Measurements from ENCODE around the gene GXYLT2. TPM values are rescaled to one million over a fixed set of nuclear protein-coding genes. Genes with fewer than 3 reads are reported as not detected.

The GXYLT2 gene, protein sequence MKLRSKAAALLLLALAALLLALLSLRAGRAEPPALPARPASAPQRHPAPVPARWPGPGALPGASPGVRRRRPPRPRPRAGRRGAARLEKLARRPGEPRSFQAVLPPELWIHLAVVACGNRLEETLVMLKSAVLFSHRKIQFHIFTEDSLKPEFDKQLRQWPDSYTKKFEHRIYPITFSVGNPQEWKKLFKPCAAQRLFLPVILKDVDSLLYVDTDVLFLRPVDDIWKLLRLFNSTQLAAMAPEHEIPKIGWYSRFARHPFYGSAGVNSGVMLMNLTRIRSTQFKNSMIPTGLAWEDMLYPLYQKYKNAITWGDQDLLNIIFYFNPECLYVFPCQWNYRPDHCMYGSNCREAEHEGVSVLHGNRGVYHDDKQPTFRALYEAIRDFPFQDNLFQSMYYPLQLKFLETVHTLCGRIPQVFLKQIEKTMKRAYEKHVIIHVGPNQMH
- total RNA-seq = not detected

DNA sequence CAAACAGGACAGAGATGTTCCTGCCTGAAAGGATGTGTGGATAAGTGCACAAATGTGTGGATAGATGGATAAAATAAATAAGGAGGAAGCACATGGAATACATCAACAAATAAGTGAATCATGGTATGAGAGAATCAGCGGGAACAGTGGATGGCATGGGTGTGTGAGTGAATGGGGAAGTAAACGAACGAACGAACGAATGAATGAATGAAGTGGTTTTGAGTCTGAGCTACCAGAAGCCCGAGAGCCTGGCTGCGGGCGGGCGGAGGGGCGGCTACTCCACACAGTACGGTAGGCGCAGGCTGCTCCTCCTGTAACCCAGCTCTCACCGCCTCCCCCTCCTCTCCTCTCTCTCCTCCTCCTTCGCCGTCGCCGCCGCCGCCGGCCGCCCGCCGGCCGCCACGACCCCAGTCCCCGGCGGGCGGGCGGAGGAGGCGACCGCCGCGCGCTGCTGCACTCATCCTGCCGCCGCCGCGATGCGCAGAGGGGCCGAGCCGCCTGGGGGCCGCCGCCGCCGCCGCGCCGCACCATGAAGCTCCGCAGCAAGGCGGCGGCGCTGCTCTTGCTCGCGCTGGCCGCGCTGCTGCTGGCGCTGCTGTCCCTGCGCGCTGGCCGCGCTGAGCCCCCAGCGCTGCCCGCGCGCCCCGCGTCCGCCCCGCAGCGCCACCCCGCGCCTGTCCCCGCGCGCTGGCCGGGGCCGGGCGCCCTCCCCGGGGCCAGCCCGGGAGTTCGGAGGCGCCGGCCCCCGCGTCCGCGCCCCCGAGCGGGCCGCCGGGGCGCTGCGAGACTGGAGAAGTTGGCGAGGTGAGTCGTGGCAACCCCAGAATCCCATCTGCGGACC lies at the start of gene GXYLT2:
GXYLT2 (plus strand) TSS at position 342 of the 841 bp plus-strand sequence; CDS start at position 530, 188 bp downstream.
- peaks cover 22% of the 10 kb centered on the region for H3K4me1 Mint-ChIP-seq (ENCODE audit: low read depth)
- no peak within 1 kb of the TSS for H3K27ac Mint-ChIP-seq
- peaks cover 80% of the 10 kb centered on the region for H3K27me3 Mint-ChIP-seq (ENCODE audit: low read depth)
- H3K36me3 Mint-ChIP-seq (ENCODE audit: low read depth) = no peaks in the 10 kb centered on the region
- DNase-seq = peak; percentile 38
- CTCF ChIA-PET = interaction anchor here (0.6 to 1.9 kb wide), 5 partner anchors 8 to 1269 kb away, joined by 3 to 10 read pairs (median 4); no protein-coding TSS in a partner anchor
- peak within 1 kb of the TSS; percentile 80 for H3K4me3 Mint-ChIP-seq
- intact Hi-C loops (cut with micrococcal nuclease) = loop anchor here (1.0 kb wide), 1 partner anchor 40 kb away; the partner anchor contains the start of gene SHQ1
- H3K9me3 Mint-ChIP-seq = peaks cover 4% of the 10 kb centered on the region

DNA sequence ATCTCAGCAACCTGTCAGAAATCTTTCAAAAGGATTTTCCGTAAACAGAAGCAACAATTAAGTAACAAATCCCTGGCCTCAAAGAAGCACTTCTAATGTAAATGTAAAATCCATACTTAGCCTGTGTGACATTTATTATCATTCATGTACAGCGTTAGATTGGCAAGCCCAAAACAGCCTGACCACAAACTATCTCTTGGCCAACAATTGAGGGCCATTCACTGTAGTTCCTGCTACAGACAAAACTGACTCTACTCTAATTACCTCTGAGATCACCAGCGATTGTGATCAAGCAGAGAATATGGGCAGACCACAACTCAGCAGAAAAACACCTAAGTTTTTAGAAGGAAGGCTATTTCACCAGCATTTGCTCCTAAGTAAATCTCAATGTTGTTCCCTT lies 48.8 kb upstream of the GXYLT2 start:
- CTCF ChIA-PET = no interaction called here
- Mint-ChIP-seq H3K4me3 (no peak overlapping the region), H3K27me3 (ENCODE audit: low read depth) (no peaks in the 10 kb centered on the region)

DNA sequence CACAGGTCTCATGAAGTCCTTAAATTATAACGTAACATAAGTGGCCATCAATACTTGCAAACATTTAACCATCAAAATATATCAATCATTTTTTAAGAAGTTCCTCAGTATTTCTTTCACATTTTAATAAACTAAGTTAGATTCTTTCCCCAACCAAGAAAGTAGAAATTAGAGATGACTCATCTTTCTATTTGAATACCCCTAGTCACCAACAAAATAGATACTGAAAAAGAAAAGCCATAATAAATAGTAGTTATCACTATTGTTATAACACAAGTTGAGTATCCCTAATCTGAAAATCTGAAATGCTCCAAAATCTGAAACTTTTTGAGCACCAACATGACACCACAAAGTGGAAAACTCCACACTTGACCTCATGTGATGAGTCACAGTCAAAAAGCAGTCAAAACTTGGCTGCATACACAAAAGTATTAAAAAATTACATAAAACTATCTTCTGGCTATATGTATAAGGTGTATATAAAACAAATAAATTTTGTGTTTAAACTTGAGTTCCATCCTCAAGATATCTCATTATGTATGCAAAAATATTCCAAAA lies 43.3 kb upstream of the GXYLT2 start:
- peaks cover 24% of the 10 kb centered on the region for H3K36me3 Mint-ChIP-seq (ENCODE audit: low read depth)
- intact Hi-C loops (cut with micrococcal nuclease) = loop anchor here (1.0 kb wide), 2 partner anchors 23 to 43 kb away; no protein-coding TSS in a partner anchor
- no peaks in the 10 kb centered on the region for H3K9me3 Mint-ChIP-seq
- H3K27me3 Mint-ChIP-seq (ENCODE audit: low read depth) = no peaks in the 10 kb centered on the region
- peak; percentile 39 for DNase-seq
- CTCF ChIA-PET = no interaction called here
- no peak overlapping the region for H3K4me3 Mint-ChIP-seq
- peaks cover 45% of the 10 kb centered on the region for H3K4me1 Mint-ChIP-seq (ENCODE audit: low read depth)
- no peak overlapping the region for H3K27ac Mint-ChIP-seq

More for the DNA sequence above, 48.8 kb upstream of the GXYLT2 start:
- no peak for DNase-seq
- Mint-ChIP-seq H3K9me3 (no peaks in the 10 kb centered on the region), H3K36me3 (ENCODE audit: low read depth) (peaks cover 35% of the 10 kb centered on the region), H3K27ac (no peak overlapping the region), H3K4me1 (ENCODE audit: low read depth) (peaks cover 7% of the 10 kb centered on the region)
- intact Hi-C loops (cut with micrococcal nuclease) = no loop called here

DNA sequence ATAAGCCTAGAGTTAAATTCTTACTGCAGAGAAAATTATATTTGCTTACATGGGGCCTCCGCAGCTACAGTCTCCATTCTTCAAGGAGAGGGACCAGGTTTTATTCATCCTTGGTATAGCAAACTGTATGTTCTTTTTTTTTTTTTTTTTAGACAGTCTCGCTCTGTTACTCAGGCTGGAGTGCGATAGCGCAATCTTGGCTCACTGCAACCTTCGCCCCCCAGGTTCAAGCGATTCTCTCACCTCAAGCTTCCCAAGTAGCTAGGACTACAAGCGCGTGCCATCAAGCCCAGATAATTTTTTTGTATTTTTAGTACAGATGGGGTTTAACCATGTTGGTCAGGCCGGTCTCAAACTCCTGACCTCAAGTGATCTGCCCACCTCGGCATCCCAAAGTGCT lies 41.7 kb upstream of the GXYLT2 start:
- Mint-ChIP-seq H3K4me1 (ENCODE audit: low read depth) (peaks cover 47% of the 10 kb centered on the region), H3K36me3 (ENCODE audit: low read depth) (peaks cover 18% of the 10 kb centered on the region), H3K27me3 (ENCODE audit: low read depth) (no peaks in the 10 kb centered on the region), H3K9me3 (no peaks in the 10 kb centered on the region), H3K27ac (no peak overlapping the region), H3K4me3 (no peak overlapping the region)
- intact Hi-C loops (cut with micrococcal nuclease) = no loop called here
- CTCF ChIA-PET = interaction anchor here (0.9 kb wide), 1 partner anchor 23 kb away, joined by 3 read pairs; no protein-coding TSS in a partner anchor
- no peak for DNase-seq

DNA sequence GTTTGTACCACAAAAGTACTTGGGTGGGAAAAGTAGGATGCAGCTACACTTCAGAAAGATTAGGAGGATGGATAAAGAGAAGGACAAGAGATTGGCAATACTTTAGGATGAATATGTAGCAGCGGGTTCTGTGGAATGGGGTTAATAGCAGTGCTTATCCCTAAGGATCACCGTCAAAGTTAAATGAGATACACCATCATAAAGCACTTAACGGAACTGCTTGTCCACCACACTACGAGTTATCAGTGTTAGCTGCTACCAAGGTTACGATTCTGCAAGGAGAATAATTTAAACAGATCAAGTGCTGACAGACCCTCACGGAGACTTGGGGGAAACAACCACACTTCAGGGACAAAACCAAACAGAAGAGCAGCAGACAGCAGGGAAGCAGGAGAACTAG lies 40.6 kb upstream of the GXYLT2 start:
- Mint-ChIP-seq H3K27ac (no peak overlapping the region), H3K36me3 (ENCODE audit: low read depth) (peaks cover 8% of the 10 kb centered on the region)

DNA sequence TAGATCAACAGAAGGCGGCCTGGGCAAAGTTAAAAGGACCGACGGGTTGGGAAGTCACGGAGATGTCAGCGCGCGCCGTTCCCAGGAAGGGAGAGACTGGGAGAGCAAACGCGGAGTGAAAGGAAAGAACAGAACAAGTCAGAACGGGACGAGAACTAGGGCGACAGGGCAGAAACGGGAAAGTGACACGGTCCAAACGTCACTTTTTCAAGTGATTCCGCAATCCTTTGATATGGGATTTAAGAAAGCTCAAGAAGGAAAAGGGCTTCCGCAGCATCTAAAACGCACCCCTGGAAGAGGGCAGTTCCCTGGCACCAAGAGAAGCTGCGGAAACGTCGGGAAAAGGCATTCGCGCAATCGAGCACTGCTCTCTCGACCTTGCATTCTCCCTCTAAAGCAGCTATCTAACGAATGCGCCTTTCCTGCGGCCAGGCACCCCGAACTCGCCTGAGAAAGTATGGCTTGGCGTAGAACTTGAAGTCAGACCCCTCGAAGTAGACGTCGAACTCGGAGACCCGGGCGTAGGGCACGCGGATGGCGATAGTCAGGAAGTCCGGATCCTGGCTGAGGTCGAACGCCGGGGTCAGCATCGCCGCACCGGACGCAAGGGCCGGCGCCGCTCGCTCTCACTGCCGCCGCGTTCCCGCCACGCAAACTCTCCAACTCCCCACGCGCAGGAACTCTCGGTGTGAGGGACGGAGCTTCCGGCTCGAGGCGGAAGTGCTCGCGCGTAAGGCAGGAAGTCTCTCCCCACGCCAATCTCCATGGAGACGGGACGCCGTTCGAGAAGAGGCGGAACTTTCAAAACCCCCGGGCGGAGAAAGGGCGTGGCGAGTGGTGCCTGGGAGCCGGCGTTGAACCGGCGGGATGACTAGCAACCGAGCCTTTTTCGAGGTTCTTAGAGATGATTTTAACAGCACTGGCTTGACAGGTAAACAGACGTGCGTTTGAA lies 39.8 kb upstream of the GXYLT2 start, which contains the start of gene SHQ1:
SHQ1 (minus strand) TSS at position 695 of the 952 bp plus-strand sequence; CDS start at position 590, 105 bp downstream.
- peak within 1 kb of the TSS; percentile 97 for H3K4me3 Mint-ChIP-seq
- peak; percentile 98 for DNase-seq
- H3K27me3 Mint-ChIP-seq (ENCODE audit: low read depth) = no peaks in the 10 kb centered on the region
- intact Hi-C loops (cut with micrococcal nuclease) = loop anchor here (1.0 to 2.0 kb wide), 11 partner anchors 26 to 1121 kb away; no protein-coding TSS in a partner anchor
- peak within 1 kb of the TSS; percentile 57 for H3K27ac Mint-ChIP-seq
- CTCF ChIA-PET = interaction anchor here (0.6 to 0.9 kb wide), 2 partner anchors 378 to 973 kb away, joined by 3 to 4 read pairs; no protein-coding TSS in a partner anchor
- H3K4me1 Mint-ChIP-seq (ENCODE audit: low read depth) = peaks cover 47% of the 10 kb centered on the region
- no peaks in the 10 kb centered on the region for H3K9me3 Mint-ChIP-seq
- H3K36me3 Mint-ChIP-seq (ENCODE audit: low read depth) = peaks cover 8% of the 10 kb centered on the region

More for the DNA sequence above, 40.6 kb upstream of the GXYLT2 start:
- CTCF ChIA-PET = interaction anchor here (0.6 to 0.9 kb wide), 2 partner anchors 378 to 972 kb away, joined by 3 to 4 read pairs; no protein-coding TSS in a partner anchor
- Mint-ChIP-seq H3K9me3 (no peaks in the 10 kb centered on the region), H3K27me3 (ENCODE audit: low read depth) (no peaks in the 10 kb centered on the region), H3K4me1 (ENCODE audit: low read depth) (peaks cover 47% of the 10 kb centered on the region), H3K4me3 (peak overlapping the region; percentile 97)
- no peak for DNase-seq
- intact Hi-C loops (cut with micrococcal nuclease) = no loop called here

DNA sequence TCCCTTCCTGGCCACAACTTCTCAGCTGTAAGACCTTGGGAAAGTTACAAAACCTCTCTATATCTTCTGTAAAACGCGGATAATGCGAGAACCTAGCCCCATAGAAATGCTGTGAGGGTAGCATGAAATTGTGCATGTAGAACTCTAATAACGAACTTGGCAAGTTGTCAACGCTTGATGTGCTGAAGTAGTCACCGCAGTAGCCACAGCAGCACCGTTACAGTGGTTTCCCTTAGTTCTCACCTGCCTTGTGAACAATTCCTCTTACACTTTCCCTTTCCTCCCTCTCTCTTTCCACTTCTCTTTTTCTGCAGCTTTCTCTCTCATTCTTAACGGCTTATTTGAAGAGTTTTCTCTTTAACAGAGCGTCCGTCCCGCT lies 39.2 kb upstream of the GXYLT2 start:
- CTCF ChIA-PET = interaction anchor here (3.4 kb wide), 1 partner anchor 237 kb away, joined by 23 read pairs; no protein-coding TSS in a partner anchor
- DNase-seq = peak; percentile 73
- H3K4me1 Mint-ChIP-seq (ENCODE audit: low read depth) = peaks cover 44% of the 10 kb centered on the region
- H3K27me3 Mint-ChIP-seq (ENCODE audit: low read depth) = no peaks in the 10 kb centered on the region
- H3K36me3 Mint-ChIP-seq (ENCODE audit: low read depth) = peaks cover 6% of the 10 kb centered on the region
- peak overlapping the region; percentile 97 for H3K4me3 Mint-ChIP-seq
- H3K27ac Mint-ChIP-seq = no peak overlapping the region
- H3K9me3 Mint-ChIP-seq = no peaks in the 10 kb centered on the region
- intact Hi-C loops (cut with micrococcal nuclease) = loop anchor here (1.0 to 2.0 kb wide), 11 partner anchors 26 to 1122 kb away; no protein-coding TSS in a partner anchor

DNA sequence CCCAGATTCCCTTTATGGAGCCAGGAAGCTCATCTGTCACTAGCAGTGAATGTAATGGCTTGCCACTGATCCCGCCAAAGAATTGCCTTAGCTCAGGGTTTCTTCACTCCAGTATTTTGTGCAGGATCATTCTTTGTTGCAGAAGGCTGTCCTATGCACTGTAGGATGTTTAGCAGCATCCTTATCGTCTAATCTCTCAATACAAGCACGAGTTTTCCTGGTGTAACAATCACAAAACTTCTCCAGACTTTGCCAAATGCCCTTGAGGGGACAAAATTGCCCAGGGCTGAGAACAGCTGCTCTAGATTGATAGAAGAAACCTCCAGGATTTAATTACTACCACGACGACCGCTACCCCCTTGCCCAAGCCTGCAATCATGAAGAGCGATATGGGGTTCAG lies 32.8 kb upstream of the GXYLT2 start:
- no peaks in the 10 kb centered on the region for H3K4me1 Mint-ChIP-seq (ENCODE audit: low read depth)
- no peaks in the 10 kb centered on the region for H3K9me3 Mint-ChIP-seq
- DNase-seq = no peak
- H3K4me3 Mint-ChIP-seq = no peak overlapping the region
- H3K27me3 Mint-ChIP-seq (ENCODE audit: low read depth) = no peaks in the 10 kb centered on the region
- H3K36me3 Mint-ChIP-seq (ENCODE audit: low read depth) = no peaks in the 10 kb centered on the region
- no peak overlapping the region for H3K27ac Mint-ChIP-seq
- CTCF ChIA-PET = no interaction called here
- intact Hi-C loops (cut with micrococcal nuclease) = no loop called here

DNA sequence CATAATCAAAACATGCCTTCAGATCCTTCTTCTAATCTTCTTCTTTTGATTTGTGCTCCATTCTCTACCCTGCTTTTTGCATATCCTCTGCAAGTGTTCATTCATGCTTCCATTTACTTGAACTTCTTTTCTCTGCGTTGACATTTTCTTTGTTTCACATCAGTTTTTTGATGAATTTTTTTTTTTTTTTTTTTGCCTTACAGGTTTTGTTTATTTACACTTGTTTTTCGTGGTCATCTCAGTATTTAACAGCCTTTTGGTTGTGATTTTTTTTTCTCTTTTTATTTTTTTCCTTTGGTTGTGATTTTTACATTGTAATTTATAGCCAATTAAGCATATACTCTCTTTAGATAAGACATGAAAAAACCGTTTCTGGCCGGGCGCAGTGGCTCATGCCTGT lies 27.8 kb upstream of the GXYLT2 start:
- Mint-ChIP-seq H3K4me1 (ENCODE audit: low read depth) (no peaks in the 10 kb centered on the region), H3K27me3 (ENCODE audit: low read depth) (no peaks in the 10 kb centered on the region), H3K27ac (no peak overlapping the region), H3K36me3 (ENCODE audit: low read depth) (no peaks in the 10 kb centered on the region), H3K4me3 (no peak overlapping the region), H3K9me3 (no peaks in the 10 kb centered on the region)
- intact Hi-C loops (cut with micrococcal nuclease) = no loop called here
- CTCF ChIA-PET = no interaction called here
- no peak for DNase-seq

DNA sequence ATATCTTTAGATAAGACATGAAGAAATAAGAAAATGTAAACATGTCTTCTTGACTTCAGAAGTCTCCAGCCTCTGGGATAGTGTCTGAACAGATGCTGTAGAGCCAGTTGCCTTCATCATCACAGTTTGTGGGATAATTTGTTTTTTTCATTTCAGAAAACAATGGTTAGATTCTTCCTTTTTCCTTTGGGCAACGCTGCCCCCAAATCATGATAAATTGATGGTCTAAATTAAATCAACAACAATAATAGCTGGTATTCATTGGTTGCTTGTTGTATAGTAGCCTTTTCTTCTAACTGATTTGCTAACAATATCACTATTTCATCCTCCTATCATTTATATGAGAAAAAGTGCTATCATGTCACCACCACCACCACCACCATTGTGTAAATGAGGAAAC lies 27.0 kb upstream of the GXYLT2 start:
- no peaks in the 10 kb centered on the region for H3K36me3 Mint-ChIP-seq (ENCODE audit: low read depth)
- intact Hi-C loops (cut with micrococcal nuclease) = no loop called here
- no peak overlapping the region for H3K4me3 Mint-ChIP-seq
- H3K4me1 Mint-ChIP-seq (ENCODE audit: low read depth) = no peaks in the 10 kb centered on the region
- H3K27ac Mint-ChIP-seq = no peak overlapping the region
- no peak for DNase-seq
- no peaks in the 10 kb centered on the region for H3K27me3 Mint-ChIP-seq (ENCODE audit: low read depth)
- CTCF ChIA-PET = no interaction called here
- H3K9me3 Mint-ChIP-seq = no peaks in the 10 kb centered on the region

All from activated naive CD4-positive, alpha-beta T cell treated with anti-CD3 and anti-CD28 coated beads for 36 hours (primary cell).